Transverse colon (tissue), 4 donors: ENCODE data around the gene CHRNE. TPM values are rescaled to one million over a fixed set of nuclear protein-coding genes. Genes with fewer than 3 reads are reported as not detected.

Experiments
- DNase-seq: peaks from one replicate; pipeline ENCODE4 v3.0.0-alpha.2; 2019
- H3K27ac ChIP-seq, 4 donors: fragments of 200-600 bp; sonication (generic); 2 replicates each; pipeline ENCODE4 v1.5.1; 2016 to 2018; ENCODE audit warnings: inconsistent platforms in 4 of 4
- H3K27me3 ChIP-seq: fragments of 200-600 bp; sonication (generic); 2 replicates; pipeline ENCODE4 v1.5.1; 2017; ENCODE audit warnings: inconsistent platforms
- H3K36me3 ChIP-seq, 4 donors: fragments of 200-600 bp; sonication (generic); 2 replicates each; pipeline ENCODE4 v1.5.1; 2017 to 2019; ENCODE audit warnings: inconsistent platforms in 4 of 4
- H3K4me1 ChIP-seq, 4 donors: fragments of 200-600 bp; sonication (generic); 2 replicates each; pipeline ENCODE4 v1.5.1; 2017 to 2020; ENCODE audit warnings: inconsistent platforms in 4 of 4
- H3K4me3 ChIP-seq, 4 donors: fragments of 200-600 bp; sonication (generic); 1 replicate in 1 of 4; 2 replicates in 3 of 4; pipeline versions ENCODE4 v1.5.1 to v1.6.1; 2017 to 2019; ENCODE audit warnings: inconsistent platforms in 4 of 4
- H3K9me3 ChIP-seq, 2 donors: fragments of 200-600 bp; sonication (generic); 2 replicates each; pipeline ENCODE4 v1.5.1; 2017 to 2019; ENCODE audit warnings: inconsistent platforms in 2 of 2
- CTCF ChIP-seq, 5 experiments: fragments of 200-600 bp in 3 of 5; fragments of 450-650 bp in 2 of 5; sonication (generic) in 3 of 5; IDR thresholded peaks; 1 replicate in 2 of 5; 2 replicates in 3 of 5; pipeline ENCODE4 v1.5.1; 2016 to 2017; ENCODE audit warnings: antibody characterized with exemption in 5 of 5, inconsistent platforms in 3 of 5, mild to moderate bottlenecking in 2 of 5, moderate library complexity in 1 of 5
- EP300 ChIP-seq: sonication (generic); formaldehyde crosslinking; IDR thresholded peaks from one replicate; pipeline ENCODE4 v1.6.1; 2017; ENCODE audit warnings: antibody characterized with exemption, low read depth
- POLR2A ChIP-seq: fragments of 450-650 bp; IDR thresholded peaks from one replicate; pipeline ENCODE4 v1.6.1; 2016; ENCODE audit warnings: antibody characterized with exemption, mild to moderate bottlenecking, moderate library complexity
- POLR2AphosphoS5 ChIP-seq, 3 donors: sonication (generic); formaldehyde crosslinking; IDR thresholded peaks; one replicate each; pipeline ENCODE4 v1.6.1; 2016; ENCODE audit warnings: antibody characterized with exemption in 3 of 3
- WGBS, 2 donors: methylation state at CpG; one replicate each; pipeline ENCODE4 v1.1.5; 2018; ENCODE audit warnings: low coverage in 1 of 2; 5-methylcytosine and 5-hydroxymethylcytosine counted together
- in situ Hi-C, 4 donors: fragments of 200-750 bp; cut with MboI; loops; one replicate each; pipeline versions ENCODE4 v1.15.0 to v1.15.1; 2017; ENCODE audit warnings: low sequenced_read_pairs in 3 of 4, low pct_ligation_motif_present in 1 of 4, low pct_unique_long_range_greater_than_20kb in 1 of 4
- intact Hi-C: fragments of 100-400 bp; cut with DNase I; formaldehyde crosslinking; loops from one replicate; pipeline ENCODE4 v1.15.1; 2023; ENCODE audit warnings: low total_unique reads
- total RNA-seq, 4 donors: library from RNA; depleted of rRNA; stranded (reverse); fragments of >200 nt; gene quantifications; one replicate each; pipeline ENCODE4 v1.1.0, GENCODE V29; 2016

CHRNE gene
- total RNA-seq, 4 donors from 2014 or later, result 0.32 TPM; not detected in 3

DNA sequence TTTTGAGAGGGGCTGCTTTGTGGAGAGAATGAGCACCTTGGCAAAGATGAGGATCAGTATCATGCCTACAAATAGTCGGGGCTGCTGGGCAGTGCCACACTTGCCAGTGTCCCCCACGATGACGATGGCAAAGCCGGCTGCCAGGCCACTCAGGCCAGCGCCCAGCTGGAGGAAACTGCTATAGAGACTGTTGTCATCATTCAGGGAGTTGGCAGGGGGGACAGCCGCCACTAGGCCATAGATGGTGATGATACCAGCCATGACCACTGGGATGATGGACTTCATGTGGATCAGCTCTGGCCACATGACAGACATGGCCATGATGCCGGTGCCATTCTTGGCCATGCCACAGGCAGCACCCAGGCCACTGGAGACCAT is 46.0 kb downstream of the CHRNE start:
- in situ Hi-C loops (no loop called here), intact Hi-C loops (no loop called here)
- WGBS, 2 donors, result 100% methylated on average over 3 of the region's 7 CpGs; no CpG with 5 or more reads in 1 of the 2 donors
- H3K27me3 ChIP-seq, result no peaks in the 10 kb centered on the region
- H3K4me1 ChIP-seq, result peaks cover 5 to 30% (median 17%) of the 10 kb centered on the region in 4 donors
- no peak overlapping the region for H3K27ac ChIP-seq
- DNase-seq, result no peak
- no peak overlapping the region for H3K4me3 ChIP-seq
- no peaks in the 10 kb centered on the region for H3K9me3 ChIP-seq
- no peaks in the 10 kb centered on the region for H3K36me3 ChIP-seq
- TF ChIP-seq CTCF (IDR thresholded peaks at IDR 0.05) (no peak), POLR2A (no peak), EP300 (no peak), POLR2AphosphoS5 (IDR thresholded peaks at IDR 0.05) (no peak)

DNA sequence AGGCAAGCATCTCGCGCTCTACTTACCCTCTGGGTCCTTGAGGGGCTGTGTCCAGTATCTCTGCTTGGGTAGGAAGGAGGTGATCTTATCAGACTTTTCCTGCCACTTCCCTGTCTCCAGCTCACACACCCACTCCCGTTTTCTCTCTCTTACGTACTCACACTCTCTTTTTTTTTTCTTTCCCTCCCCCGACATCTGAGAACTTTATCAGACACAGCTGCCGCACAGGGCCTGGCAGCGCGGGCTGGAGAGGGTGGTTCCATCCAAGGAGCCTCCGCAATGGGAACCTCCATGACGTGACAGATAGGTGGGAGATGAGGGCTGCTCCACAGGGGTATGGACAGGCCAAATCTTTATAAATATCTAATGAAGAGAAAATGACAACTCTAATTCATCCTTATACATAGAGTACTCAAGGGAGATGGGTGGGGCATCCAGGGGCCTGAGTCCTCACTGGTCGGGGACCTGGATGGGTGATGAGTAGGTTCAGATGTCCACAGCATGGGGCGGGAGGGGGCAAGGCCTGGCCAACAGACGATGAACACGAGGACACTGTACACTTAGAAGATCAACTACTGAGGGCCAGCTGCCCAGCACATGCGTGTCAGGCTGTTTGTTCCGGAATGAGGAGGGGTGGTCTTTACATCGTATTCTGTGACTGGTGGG is 46.5 kb downstream of the CHRNE start:
- no peak overlapping the region for H3K4me3 ChIP-seq
- H3K27ac ChIP-seq, result no peak overlapping the region
- no peak for TF ChIP-seq POLR2AphosphoS5 (IDR thresholded peaks at IDR 0.05)
- TF ChIP-seq CTCF (IDR thresholded peaks at IDR 0.05), result no peak
- no peak for TF ChIP-seq POLR2A
- no peak for TF ChIP-seq EP300

GRCh38 chr17:4854111-4854681 is 48.7 kb downstream of the CHRNE start:
- no peaks in the 10 kb centered on the region for H3K9me3 ChIP-seq
- H3K27ac ChIP-seq, result no peak overlapping the region
- TF ChIP-seq EP300, result no peak
- TF ChIP-seq POLR2A, result no peak
- no peak for TF ChIP-seq CTCF (IDR thresholded peaks at IDR 0.05)
- no peak for TF ChIP-seq POLR2AphosphoS5 (IDR thresholded peaks at IDR 0.05)
- DNase-seq, result no peak
- 83 to 87% methylated on average over 3 to 5 of the region's 5 CpGs for WGBS, 2 donors
- intact Hi-C loops (no loop called here), in situ Hi-C loops (no loop called here)
- no peak overlapping the region for H3K4me3 ChIP-seq
- peaks cover 15 to 50% (median 35%) of the 10 kb centered on the region in 4 donors for H3K4me1 ChIP-seq
- no peaks in the 10 kb centered on the region for H3K27me3 ChIP-seq
- no peaks in the 10 kb centered on the region for H3K36me3 ChIP-seq

More for the DNA sequence above, 46.5 kb downstream of the CHRNE start:
- Histone ChIP-seq H3K9me3 (no peaks in the 10 kb centered on the region), H3K27me3 (no peaks in the 10 kb centered on the region), H3K4me1 (peaks cover 8 to 35% (median 18%) of the 10 kb centered on the region in 4 donors), H3K36me3 (no peaks in the 10 kb centered on the region)
- 93 to 97% methylated on average over 5 to 17 of the region's 17 CpGs for WGBS, 2 donors
- DNase-seq, result no peak
- intact Hi-C loops, result no loop called here
- in situ Hi-C loops, result no loop called here

GRCh38 chr17:4853208-4853671 is 49.7 kb downstream of the CHRNE start:
- H3K36me3 ChIP-seq, result no peaks in the 10 kb centered on the region
- peaks cover 16 to 48% (median 33%) of the 10 kb centered on the region in 4 donors for H3K4me1 ChIP-seq
- no peaks in the 10 kb centered on the region for H3K27me3 ChIP-seq
- no peak overlapping the region for H3K4me3 ChIP-seq
- no peaks in the 10 kb centered on the region for H3K9me3 ChIP-seq
- no peak overlapping the region for H3K27ac ChIP-seq
- in situ Hi-C loops, result no loop called here
- TF ChIP-seq CTCF (IDR thresholded peaks at IDR 0.05) (no peak), EP300 (no peak), POLR2AphosphoS5 (IDR thresholded peaks at IDR 0.05) (no peak)
- 60 to 100% methylated on average over 2 of the region's 2 CpGs for WGBS, 2 donors
- intact Hi-C loops, result no loop called here
- no peak for DNase-seq
